SW 1271 (cell line): ENCODE measurements around the gene MYO7B.

Experiments used
- DNase-seq, 2 experiments: peaks; one replicate each; lab custom pipeline; 2025; lab: John Stamatoyannopoulos, UW

MYO7B gene

DNA sequence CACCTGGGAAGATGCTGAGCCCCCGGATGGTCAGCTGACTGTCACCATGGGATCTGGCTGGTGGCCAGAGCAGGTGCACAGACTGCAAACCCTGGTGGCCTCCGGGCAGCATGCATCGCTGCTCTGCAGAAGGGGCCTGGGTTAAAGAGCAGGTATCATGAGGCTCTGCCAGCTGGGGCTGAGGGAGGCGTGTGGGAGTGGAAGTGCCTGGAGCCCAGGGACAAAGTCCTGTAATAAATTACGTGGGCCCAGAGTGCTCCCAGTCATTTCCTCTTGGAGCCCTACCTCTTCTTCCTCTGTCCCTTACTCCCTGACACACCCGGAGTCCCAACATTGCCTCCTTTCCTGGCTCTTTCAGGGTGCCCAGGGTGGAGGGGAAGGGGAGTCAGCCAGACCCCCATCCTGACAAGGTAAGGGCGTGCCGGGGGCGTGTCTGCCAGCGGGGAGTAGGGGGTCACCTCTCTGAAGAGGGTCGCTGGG is at the start of gene MYO7B:
Gene MYO7B (plus strand): TSS at position 262 of the 480 bp plus-strand sequence. CDS start 24,040 bp downstream, outside the sequence.
- DNase-seq: no peak

DNA sequence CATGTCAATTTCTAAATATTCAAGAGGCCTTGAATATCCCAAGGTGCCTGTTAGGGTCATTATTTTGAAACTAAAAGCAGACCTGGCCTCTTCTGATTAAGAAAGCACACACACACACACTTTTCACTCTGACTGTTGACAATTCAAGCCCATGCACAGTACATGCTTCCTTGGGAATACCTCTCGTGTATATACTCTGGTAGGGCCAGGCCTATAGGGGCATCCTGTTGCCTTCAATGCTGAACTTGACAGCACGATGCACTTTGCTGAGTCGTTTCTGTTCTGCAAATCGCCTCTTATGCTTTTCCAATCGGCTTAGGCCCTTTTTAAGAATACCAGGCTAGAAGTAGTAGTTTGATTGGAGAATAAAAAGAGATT is 49.8 kb upstream of the MYO7B start:
- no peak for DNase-seq

DNA sequence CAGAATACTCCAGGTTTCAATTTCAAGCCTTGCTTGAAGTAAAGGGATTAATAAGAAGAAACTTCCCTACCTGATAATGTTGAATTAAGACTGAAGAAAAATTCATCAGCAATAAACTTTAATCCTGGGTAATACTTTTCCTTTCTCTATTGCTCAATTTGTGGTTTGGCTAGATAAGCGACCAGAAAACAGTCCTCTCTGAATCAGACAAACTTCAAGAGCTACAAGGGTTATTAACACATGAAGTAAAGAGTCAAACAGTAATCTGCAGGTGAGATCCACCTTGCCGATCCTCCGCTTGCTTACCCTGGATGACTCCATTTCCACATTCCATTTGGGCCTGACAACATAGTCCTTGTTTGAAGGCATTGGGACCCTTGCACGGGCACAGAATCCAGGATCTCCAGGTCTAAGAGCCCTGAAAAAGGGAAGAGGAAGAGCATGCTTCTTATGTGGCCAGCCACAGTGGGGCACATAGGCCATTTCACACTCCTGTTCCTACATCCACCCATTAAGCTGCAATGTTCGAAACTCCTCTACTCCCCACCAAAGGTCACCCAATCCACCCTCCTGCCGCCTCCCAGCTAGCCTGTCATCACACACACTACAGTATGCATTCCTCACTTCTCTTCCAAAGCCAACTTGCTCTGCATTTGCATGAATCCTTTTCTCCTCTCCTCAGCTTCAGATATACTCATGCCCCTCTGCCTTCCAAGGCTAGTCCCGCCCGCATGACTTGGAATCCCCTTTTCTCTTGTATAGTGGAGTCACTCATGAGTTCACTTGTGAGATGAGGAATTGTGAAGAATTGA is 49.0 kb upstream of the MYO7B start:
- no peak for DNase-seq

DNA sequence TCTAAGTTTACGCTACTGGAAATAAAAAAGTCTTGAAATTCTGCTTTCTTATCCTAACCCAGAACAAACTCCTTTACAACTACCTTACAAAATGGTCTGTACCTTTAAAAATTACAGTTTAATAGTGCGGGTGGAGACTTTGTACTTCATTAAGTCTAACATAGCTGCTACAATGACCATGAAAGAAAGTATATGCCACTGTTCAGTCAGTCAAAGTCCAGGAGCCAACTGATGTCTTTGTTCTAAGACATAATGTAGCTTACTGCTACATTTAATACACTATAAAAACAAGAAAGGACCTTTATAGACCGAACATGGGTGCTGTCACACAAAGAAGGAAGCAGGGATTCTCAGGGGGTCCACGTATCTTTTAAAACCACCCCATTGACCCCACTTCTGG is 45.2 kb upstream of the MYO7B start:
- no peak for DNase-seq

DNA sequence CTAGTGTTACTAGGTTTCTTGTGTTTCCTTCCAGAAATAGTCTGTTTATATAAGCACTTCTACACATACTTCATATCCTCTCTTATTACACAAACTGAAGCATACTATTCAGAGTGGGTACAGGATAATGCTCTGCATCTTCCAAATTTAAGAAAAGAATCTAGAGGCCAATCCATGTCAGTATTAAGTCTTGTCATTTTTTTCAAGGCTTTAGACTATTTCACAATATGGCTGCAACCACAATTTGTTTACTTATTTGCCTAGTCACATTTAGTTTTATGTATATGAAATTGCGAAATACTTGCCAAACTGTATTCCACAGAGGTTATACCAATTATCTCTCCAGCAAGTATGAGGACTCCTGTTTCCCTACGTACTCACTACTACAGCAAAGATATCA is 37.1 kb upstream of the MYO7B start:
- no peak for DNase-seq

DNA sequence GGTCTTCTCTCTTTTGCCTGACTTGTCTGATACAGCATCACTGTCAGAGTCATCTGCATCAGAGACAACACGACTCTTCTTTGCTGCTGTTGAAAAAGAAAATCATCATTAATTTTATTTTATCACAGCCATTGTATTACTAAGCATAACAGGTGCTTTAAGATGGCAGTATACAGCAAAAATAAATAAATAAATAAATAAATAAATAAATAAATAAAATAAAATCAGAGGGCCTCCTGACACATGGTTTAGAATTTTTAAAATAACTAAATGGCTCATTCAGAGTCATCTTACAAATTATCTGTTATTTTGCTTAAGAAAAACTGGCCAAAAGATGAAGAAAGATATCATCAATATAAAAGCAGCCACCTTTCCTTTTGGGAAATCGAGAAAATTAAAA is 32.0 kb upstream of the MYO7B start:
- no peak for DNase-seq

DNA sequence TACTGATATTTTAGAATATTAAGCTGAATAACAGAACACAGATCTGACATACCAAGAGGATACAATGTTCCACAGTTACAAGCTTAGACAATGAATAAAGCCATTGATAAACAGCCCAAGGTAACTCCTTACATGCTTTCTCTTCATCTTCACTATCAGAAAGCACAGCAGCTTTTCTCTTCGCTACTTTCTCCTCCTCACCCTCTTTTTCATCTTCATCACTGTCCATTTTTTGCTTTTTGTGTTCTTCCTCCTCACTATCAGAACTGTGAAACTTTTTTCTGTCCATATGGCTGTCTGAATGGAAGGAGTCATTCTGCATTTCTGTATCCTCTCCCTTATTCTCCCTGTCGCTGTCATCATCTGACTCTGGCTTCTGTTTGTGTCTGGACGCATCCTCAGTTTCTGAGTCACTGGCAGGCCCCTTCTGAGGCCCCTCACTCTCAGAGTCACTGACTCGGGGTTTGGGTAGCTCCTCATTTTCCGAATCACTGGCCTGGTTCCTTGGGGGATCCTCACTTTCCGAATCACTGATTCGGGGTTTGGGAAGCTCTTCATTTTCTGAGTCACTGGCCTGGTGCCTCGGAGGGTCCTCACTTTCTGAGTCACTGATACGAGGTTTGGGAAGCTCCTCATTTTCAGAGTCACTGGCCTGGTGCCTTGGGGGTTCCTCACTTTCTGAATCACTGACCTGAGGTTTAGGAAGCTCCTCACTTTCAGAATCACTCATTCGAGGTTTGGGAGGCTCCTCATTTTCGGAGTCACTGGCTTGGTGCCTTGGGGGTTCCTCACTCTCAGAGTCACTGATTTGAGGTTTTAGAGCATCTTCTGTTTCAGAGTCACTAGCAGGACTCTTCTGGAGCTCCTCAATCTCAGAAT is 30.7 kb upstream of the MYO7B start:
- DNase-seq: no peak

DNA sequence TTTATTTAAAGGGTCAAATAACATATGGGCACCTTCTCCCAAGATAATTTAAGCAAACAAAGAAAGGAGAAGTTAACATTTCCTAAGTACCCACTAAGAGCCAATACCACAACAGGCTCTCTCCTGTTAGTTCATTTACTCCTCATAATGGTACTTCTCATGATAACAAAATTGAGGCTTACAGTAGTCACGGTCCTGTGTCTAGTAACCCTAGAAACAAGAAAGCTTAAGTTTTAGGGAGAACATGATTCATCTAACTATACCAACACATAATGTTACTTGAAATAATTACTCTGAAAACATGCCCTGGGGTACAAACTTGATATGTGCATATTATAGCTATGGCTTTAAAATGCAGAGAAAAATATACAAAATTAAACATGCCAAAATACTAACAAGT is 29.0 kb upstream of the MYO7B start:
- no peak for DNase-seq

DNA sequence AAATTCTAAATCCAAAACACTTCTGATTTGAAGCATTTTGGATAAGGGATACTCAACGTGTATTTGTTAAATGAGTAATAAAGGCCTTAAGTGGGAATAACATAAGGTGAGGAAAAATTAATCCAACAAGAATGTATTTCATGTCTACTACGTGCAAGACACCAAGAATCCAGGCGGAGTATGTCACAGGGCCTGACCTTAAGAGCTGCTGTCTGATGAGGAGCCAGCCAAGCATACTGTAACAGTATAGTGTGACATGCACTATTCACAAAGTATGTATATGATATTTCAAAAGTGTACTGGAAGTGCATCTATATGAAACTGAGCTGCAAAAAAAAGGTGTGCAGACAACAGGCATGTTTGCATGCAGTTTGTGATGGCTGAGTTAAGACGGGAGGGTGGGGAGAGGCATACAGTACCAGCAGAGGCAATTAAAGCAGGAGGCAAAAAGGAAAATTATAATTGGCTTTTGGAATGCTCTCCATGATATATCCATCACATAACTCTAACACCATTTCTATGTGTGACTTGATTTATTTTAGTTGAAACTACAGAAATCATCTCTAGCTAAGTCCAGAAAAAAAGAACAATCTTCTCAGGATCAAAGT is 27.4 kb upstream of the MYO7B start:
- DNase-seq: no peak

DNA sequence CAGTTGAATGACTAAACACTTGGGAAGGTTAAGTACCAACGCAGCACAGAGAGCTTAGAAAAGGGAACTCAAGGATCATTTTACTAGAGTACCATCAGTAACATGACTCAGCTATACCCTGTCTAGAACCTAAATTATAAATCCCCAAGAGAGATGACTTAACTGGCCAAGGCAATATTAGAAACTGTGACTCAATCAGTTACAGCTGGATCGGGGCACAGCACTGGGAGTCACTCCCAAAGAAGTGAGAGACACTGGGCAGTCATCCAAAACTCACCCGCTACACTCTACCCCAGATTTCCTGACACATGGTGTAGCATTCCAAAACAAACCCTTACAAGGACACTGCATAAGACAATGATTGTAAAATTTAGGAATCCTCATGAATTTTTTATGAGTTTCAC is 26.9 kb upstream of the MYO7B start:
- peak; percentile 54 to 85 for DNase-seq

DNA sequence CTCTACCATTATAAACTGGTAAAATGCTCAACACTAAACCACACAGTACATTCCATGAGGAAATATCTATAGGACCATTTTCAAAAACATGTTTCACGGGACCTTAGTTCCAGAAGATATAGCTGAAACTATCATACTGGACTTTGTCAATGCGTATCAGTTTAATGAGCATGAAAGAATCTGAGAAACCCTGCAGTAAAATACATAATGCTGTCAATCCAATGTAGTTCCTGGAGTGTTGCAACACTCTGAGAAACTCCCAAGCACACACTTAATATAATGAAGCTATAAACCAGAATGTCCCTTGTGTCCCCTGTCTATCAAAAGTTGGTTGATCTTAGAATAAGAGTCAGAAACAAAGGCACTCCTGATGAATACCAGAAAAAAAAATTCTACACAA is 25.4 kb upstream of the MYO7B start:
- DNase-seq: no peak

DNA sequence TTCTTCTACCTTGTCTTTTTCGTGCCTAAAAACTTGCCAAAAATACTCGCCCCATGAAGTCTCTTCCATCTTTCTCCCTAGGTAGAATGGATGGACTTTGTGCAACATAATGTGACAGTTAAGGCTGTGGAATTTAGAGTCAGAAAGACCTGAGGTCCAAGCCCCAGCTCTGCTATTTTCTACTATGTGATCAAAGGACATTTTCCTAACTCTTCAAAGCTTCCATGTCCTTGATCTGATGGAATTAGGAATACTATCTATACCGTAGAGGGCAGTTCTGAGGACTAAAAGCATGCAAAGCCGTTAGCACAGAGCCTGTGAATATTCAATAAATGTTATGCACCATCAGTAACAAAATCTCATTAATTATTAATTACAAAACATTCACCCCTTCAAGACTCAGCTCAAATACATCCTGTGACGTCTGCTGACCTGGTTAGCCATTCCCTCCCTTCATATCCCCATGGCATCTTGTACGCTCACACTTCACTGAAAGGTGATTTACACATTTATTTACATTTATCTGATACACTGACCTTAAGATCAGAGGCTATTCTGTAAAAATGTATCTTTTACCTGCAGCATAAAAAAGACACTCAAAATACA is 24.3 kb upstream of the MYO7B start:
- DNase-seq: no peak

DNA sequence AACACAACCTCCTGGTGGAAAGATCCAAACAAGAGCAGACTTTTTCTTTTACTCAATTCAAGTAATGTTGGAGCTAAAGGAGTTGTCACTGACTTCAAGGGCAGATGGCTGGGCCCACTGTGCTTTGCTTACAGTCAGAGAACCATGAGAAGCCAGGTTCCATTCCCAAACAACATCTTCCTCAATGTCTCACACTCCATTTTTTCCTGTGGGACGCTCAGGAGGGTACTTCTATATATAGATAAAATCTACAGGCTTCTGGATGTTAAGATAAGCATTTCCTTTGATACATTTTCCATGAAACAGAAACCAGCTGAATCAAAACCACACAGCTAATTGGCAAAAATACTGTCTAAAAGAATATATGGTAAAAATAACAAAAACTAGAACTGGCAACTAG is 23.6 kb upstream of the MYO7B start:
- DNase-seq: no peak

DNA sequence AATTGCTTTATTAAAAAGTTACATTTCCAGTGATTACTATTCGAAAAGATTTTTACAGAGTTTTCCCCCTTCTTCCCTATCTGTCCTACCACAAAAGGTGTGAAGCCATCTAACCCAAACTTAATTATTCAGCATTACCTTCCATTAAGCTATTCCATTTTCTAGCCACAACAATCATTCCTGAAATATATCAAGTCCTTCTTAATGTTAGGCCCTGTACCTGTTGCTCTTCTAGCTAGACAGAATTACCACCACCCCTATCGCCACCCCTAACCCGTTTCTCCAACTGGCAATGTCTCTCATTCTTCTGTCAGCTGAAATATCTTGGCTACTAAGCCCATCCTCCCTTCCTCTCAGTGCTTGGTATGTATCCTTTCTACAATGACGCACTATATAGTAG is 23.1 kb upstream of the MYO7B start:
- no peak for DNase-seq

DNA sequence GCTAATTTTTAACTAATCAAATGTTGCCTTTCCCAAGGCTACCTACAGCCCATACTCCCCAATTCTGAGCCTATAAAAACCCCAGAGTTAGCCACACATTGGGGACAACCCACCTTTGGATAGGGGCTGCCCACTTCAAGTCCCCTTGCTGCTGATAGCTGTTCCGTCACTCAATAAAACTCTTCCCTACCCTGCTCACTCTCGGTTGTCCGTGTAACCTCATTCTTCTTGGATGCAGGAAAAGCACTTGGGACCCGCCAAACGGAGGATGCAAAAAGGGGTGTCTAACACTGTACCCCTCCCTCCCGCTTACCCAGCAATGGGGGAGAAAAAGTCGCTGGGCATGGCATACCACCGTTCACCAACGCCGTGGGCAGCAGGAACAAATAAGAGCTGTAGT is 21.4 kb upstream of the MYO7B start:
- DNase-seq: no peak

DNA sequence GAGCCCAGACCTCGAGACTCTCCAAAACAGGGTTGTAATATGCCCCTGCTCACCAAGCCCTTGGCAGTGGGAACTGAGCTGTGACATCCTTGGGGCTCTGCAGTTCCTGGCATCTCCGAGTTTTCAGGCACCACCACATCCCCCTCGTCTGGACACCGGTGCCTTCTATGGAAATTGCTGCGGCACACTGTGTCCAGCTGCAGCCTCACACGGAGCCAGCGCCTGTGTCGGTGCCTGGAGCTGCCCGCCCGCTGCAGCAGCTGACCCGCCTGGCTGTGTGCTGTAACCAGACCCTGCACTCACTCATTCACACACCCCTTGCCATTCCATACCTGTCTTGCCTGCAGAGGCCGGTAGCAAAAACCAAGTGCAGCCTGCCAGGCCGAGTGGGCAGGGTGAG is 21.0 kb upstream of the MYO7B start:
- no peak for DNase-seq

DNA sequence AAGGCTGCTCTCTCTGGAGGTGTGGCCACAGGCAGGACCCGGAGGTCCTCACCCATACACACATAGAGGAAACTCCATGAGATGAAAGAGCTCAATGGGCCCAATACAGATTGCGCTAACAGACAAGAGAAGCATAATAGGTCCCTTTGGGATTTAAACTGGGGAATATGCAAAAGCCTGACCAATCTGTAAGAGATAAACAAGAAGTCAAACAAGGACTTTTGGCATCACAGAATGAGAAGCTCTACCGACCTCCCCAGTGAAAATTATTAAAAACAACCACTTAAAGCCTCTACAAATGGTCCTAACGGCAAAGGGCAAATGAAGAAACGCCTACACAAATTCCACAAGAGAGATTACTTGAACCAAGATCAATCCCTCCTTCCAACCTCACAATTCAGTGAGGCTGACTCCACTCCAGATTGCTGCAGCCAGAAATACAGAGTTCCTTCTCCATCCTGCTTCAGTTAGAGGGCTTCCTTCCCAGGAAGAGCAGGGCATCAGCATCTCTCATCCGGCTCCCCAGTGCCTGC is 20.0 kb upstream of the MYO7B start:
- DNase-seq: no peak

DNA sequence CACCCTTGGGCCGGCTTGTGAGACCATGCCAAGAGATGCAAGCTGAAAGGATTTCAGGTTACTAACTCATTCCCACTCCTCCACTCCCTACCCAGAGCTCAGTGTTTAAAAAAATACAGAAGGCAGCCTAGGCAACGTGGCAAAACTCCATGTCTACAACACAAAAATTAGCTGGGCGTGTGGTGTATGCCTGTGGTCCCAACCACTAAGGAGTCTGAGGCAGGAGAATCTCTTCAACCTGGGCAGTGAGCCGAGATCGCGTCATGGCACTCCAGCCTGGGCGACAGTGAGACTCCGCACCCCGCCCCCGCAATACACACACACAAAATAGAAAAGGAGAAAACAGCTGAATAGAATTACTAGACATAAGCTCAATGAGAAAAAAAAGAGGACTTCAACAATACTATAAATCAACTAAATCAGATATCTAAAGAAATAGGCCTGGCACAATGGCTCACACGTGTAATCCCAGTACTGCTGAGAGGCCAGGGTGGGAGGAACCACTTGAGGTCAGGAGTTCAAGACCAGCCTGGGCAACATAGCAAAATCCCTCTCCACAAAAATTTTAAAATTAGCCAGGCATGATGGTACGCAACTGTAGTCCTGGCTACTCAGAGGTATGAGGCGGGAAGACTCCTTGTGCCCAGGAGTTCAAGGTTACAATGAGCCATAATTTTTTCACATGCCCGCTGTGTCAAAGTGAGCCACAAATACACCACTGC is 19.3 kb upstream of the MYO7B start:
- no peak for DNase-seq

DNA sequence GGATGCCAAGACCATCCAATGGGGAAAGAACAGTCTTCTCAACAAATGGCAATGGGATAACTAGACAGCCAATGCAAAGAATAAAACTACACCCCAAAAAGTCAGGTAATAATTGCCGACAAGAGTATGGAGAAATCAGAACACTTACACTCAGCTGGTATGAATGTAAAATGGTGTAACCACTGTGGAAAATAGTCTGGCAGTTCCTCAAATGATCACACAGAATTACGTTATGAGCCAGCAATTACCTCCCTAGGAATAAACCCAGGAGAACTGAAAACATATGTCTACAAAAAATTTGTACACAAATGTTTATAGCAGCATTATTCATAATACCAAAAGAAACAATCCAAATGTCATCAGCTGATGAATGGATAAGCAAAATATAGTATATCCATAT is 18.0 kb upstream of the MYO7B start:
- no peak for DNase-seq

DNA sequence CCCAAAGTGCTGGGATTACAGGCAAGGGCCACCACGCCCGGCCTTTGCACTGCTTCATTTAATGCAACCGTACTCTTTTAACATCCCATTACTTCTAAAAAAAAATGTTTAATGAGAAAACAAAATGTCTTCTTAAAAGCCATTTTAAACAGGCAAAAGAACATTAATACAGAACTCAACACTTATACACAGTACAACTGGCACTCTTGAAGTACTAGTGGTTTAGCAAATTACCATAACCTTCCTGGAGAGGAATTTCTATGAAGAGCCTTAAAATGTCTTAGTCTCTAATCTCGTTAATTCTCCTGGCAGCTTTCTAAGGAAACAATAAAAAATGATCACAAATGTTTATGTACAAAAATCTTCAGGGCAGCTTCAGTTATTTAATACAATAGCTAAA is 15.1 kb upstream of the MYO7B start:
- no peak for DNase-seq

DNA sequence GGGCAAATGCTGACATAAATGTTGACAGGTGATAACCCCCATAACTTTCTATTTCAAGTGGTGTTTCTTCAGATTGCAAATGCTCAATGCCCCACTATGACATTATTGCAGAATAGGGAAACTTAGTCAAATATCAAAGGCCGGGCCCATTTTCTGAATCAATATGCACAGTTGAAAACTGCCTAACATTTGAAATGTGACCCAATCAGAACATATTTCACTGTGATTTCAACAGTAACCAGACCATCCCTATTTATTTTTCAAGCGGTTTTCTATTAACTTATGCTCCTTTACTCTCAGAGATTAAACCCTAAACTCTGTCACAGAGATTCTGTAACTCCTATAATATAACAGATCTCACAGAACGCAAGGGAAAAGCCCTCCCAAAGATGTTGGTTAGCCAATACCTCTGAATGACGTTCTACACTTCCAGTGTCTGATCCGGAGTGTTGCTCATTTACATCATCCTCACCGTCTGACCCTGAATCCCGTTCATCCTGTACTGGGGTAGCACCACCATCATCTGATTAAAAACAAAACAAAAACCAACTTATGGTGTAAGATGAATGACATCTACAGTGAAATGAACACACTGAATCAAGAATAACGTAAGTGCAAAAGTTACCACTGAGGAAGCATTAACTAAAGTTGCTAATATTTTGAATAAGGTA is 12.1 kb upstream of the MYO7B start:
- no peak for DNase-seq
